Uterus (tissue), 2 donors: ENCODE data around the gene ATPAF1.

ENCODE experiments used
- CTCF ChIP-seq, 4 experiments: fragments of 200-600 bp in 2 of 4; fragments of 450-650 bp in 2 of 4; sonication (generic) in 2 of 4; IDR thresholded peaks; one replicate each; pipeline ENCODE4 v1.5.1; 2016 to 2019; ENCODE audit warnings: antibody characterized with exemption in 4 of 4, mild to moderate bottlenecking in 2 of 4, moderate library complexity in 1 of 4
- POLR2A ChIP-seq, 2 donors: fragments of 450-650 bp; IDR thresholded peaks; one replicate each; pipeline ENCODE4 v1.6.1; 2016; ENCODE audit warnings: antibody characterized with exemption in 2 of 2, mild to moderate bottlenecking in 1 of 2, moderate library complexity in 1 of 2

DNA sequence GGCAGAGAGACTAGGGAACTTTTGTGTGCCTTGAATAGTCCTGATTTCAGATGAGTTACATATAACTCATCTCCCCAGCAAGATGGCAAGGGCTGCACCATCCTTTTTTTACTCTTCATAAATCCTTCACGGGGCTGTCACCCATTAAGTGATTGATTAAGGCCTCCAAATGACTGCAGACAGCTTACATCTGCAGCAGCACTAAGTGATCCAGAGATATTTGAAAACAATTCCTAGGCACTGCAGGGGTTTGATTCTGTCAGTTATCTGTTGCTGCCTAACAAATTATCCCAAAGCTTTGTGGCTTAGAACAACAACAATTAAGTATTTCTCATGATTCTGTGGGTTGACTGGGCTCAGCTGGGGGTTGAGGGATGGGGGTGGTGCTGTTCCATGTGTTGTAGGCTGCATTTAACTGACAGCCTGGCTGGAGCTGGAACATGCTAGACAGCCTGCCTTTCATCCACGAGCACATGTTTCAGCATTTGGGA is 22.8 kb upstream of the ATPAF1 start:
- TF ChIP-seq CTCF (IDR thresholded peaks at IDR 0.05) (no peak), POLR2A (IDR thresholded peaks at IDR 0.05) (no peak)
